IMR-90 (cell line): Measurements from ENCODE around the gene XAB2.

Experiments
- BHLHE40 ChIP-seq: fragments of 150-350 bp; IDR thresholded peaks from 2 replicates; pipeline ENCODE4 v1.6.1; 2016; ENCODE audit warnings: mild to moderate bottlenecking, low read depth, low read length
- CTCF ChIP-seq: conservative IDR thresholded peaks from 2 replicates; pipeline ENCODE4 v1.5.1; 2012; ENCODE audit warnings: mild to moderate bottlenecking, low read depth, low read length, improper control_type of control experiment
- FOS ChIP-seq: fragments of 150-350 bp; IDR thresholded peaks from 2 replicates; pipeline ENCODE4 v1.6.1; 2016; ENCODE audit warnings: low read depth, low read length
- MAZ ChIP-seq: IDR thresholded peaks from 2 replicates; pipeline ENCODE4 v1.6.1; 2012; ENCODE audit warnings: low read depth, mild to moderate bottlenecking, low read length, improper control_type of control experiment, moderate library complexity, borderline replicate concordance
- POLR2A ChIP-seq: IDR thresholded peaks from 2 replicates; pipeline ENCODE4 v1.6.1; 2012; ENCODE audit warnings: mild to moderate bottlenecking, low read depth, low read length
- RAD21 ChIP-seq: IDR thresholded peaks from 2 replicates; pipeline ENCODE4 v1.6.1; 2012; ENCODE audit warnings: low read length, improper control_type of control experiment
- RCOR1 ChIP-seq: IDR thresholded peaks from 2 replicates; pipeline ENCODE4 v1.6.1; 2012; ENCODE audit warnings: mild to moderate bottlenecking, low read length, improper control_type of control experiment; ENCODE audit not compliant: insufficient replicate concordance

- TF ChIP-seq FOS (no peak), POLR2A (no peak), CTCF (no peak), RCOR1 (no peak), MAZ (no peak), RAD21 (no peak), BHLHE40 (no peak)
These were observed 18.7 kb downstream of the XAB2 start for GRCh38 chr19:7610491-7611240.
